GM23248 (cell line): ENCODE results near the gene TMEM184C. TPM values are rescaled to one million over a fixed set of nuclear protein-coding genes. Genes with fewer than 3 reads are reported as not detected.

ENCODE experiments used
- DNase-seq: peaks from one replicate; pipeline ENCODE4 v3.0.0-alpha.2; 2015
- H2AFZ ChIP-seq: fragments of 200-600 bp; sonication (generic); 2 replicates; pipeline ENCODE4 v1.6.1; 2016; ENCODE audit warnings: antibody characterized with exemption
- H3F3A ChIP-seq: fragments of 200-600 bp; sonication (generic); 2 replicates; pipeline ENCODE4 v1.6.1; 2016; ENCODE audit warnings: mild to moderate bottlenecking, antibody characterized with exemption, mixed run types; ENCODE audit not compliant: insufficient read depth
- H3K27ac ChIP-seq: fragments of 200-600 bp; sonication (generic); 2 replicates; pipeline ENCODE4 v1.5.1; 2016; ENCODE audit warnings: mild to moderate bottlenecking
- H3K27me3 ChIP-seq: fragments of 200-600 bp; sonication (generic); replicated peaks from 2 replicates; pipeline ENCODE4 v1.6.1; 2016; ENCODE audit warnings: mild to moderate bottlenecking; ENCODE audit not compliant: insufficient read depth
- H3K36me3 ChIP-seq: fragments of 200-600 bp; sonication (generic); 2 replicates; pipeline ENCODE4 v1.6.1; 2016; ENCODE audit warnings: low read depth, mild to moderate bottlenecking
- H3K4me1 ChIP-seq: fragments of 200-600 bp; sonication (generic); 2 replicates; pipeline ENCODE4 v1.6.1; 2016; ENCODE audit warnings: mild to moderate bottlenecking; ENCODE audit not compliant: insufficient read depth
- H3K4me2 ChIP-seq: fragments of 200-600 bp; sonication (generic); one replicate; pipeline ENCODE4 v1.6.1; 2016; ENCODE audit warnings: mild to moderate bottlenecking; ENCODE audit not compliant: unreplicated experiment
- H3K4me3 ChIP-seq: fragments of 200-600 bp; sonication (generic); 2 replicates; pipeline ENCODE4 v1.5.1; 2016; ENCODE audit warnings: mild to moderate bottlenecking
- H3K79me2 ChIP-seq: fragments of 200-600 bp; sonication (generic); 2 replicates; pipeline ENCODE4 v1.6.1; 2016; ENCODE audit warnings: mild to moderate bottlenecking; ENCODE audit not compliant: insufficient read depth
- H3K9ac ChIP-seq: fragments of 200-600 bp; sonication (generic); 2 replicates; pipeline ENCODE4 v1.6.1; 2016; ENCODE audit warnings: mild to moderate bottlenecking
- H3K9me2 ChIP-seq: fragments of 200-600 bp; sonication (generic); 2 replicates; pipeline ENCODE4 v1.6.1; 2016; ENCODE audit warnings: mixed run types, mild to moderate bottlenecking, moderate library complexity; ENCODE audit not compliant: insufficient read depth
- H3K9me3 ChIP-seq: fragments of 200-600 bp; sonication (generic); one replicate; pipeline ENCODE4 v1.6.1; 2017; ENCODE audit warnings: low read depth
- H4K20me1 ChIP-seq: fragments of 200-600 bp; sonication (generic); 2 replicates; pipeline ENCODE4 v1.6.0; 2016; ENCODE audit not compliant: insufficient read depth
- EZH2 ChIP-seq: fragments of 200-600 bp; sonication (generic); IDR thresholded peaks from 2 replicates; pipeline ENCODE4 v1.6.1; 2018; ENCODE audit warnings: antibody characterized with exemption, mild to moderate bottlenecking; ENCODE audit not compliant: insufficient read depth, poor library complexity, severe bottlenecking
- EZH2phosphoT487 ChIP-seq: fragments of 200-600 bp; sonication (generic); IDR thresholded peaks from 2 replicates; pipeline ENCODE4 v1.6.1; 2018; ENCODE audit warnings: antibody characterized with exemption, moderate library complexity, mild to moderate bottlenecking, low read depth; ENCODE audit not compliant: insufficient read depth
- WGBS, 2 experiments: methylation state at CpG; one replicate each; pipeline ENCODE4 v1.1.6; 2015 to 2017; ENCODE audit warnings: low lambda C conversion rate in 2 of 2, low coverage in 1 of 2; ENCODE audit errors: missing lambda C conversion rate in 2 of 2; 5-methylcytosine and 5-hydroxymethylcytosine counted together
- in situ Hi-C: fragments of 300-500 bp; cut with MboI; formaldehyde crosslinking; loops from 2 replicates; pipeline ENCODE4 v1.15.0; 2020
- polyA plus RNA-seq: library from polyadenylated mRNA; unstranded; fragments of >200 nt; fragmentation: Nextera tagmentation; extraction: Ambion mirVana; gene quantifications from 2 replicates; pipeline ENCODE4 v1.2.1, GENCODE V29; 2016
- total RNA-seq: library from RNA; depleted of rRNA; stranded (reverse); fragments of >200 nt; shearing (Covaris generic); gene quantifications from 2 replicates; pipeline ENCODE4 v1.2.3, GENCODE V29; 2014

Gene TMEM184C
- total and polyA plus RNA-seq, 2 experiments from 2014 or later = 26.2 to 36.5 TPM

GRCh38 chr4:147620315-147620714, 3.1 kb downstream of the TMEM184C start:
- Histone ChIP-seq H3F3A (no peaks in the 10 kb centered on the region), H3K4me3 (no peak overlapping the region), H3K9me3 (no peaks in the 10 kb centered on the region), H3K27me3 (no peaks in the 10 kb centered on the region), H2AFZ (no peak overlapping the region), H3K4me2 (no peak overlapping the region), H3K9ac (no peak overlapping the region), H3K36me3 (peaks cover 14% of the 10 kb centered on the region), H3K4me1 (peaks cover 9% of the 10 kb centered on the region), H3K9me2 (no peaks in the 10 kb centered on the region), H4K20me1 (no peaks in the 10 kb centered on the region), H3K79me2 (peaks cover 59% of the 10 kb centered on the region), H3K27ac (no peak overlapping the region)
- no peak for DNase-seq
- in situ Hi-C loops = no loop called here
- no peak for TF ChIP-seq EZH2phosphoT487
- TF ChIP-seq EZH2 = no peak
- WGBS, 2 experiments = 97 to 100% methylated on average over 2 of the region's 2 CpGs

GRCh38 chr4:147625733-147626132, 8.5 kb downstream of the TMEM184C start:
- WGBS, 2 experiments = 83% methylated on average over 6 of the region's 6 CpGs
- Histone ChIP-seq H3K36me3 (peaks cover 40% of the 10 kb centered on the region), H3K9me3 (no peaks in the 10 kb centered on the region), H3K9ac (no peak overlapping the region), H3K79me2 (peaks cover 26% of the 10 kb centered on the region), H3K9me2 (no peaks in the 10 kb centered on the region), H3K27me3 (no peaks in the 10 kb centered on the region), H3K27ac (no peak overlapping the region), H3K4me2 (no peak overlapping the region), H4K20me1 (no peaks in the 10 kb centered on the region), H3K4me1 (peaks cover 14% of the 10 kb centered on the region), H3K4me3 (no peak overlapping the region), H3F3A (0 out of 2 replicates have a peak, but pooled peaks cover 6% of the 10 kb centered on the region), H2AFZ (no peak overlapping the region)
- in situ Hi-C loops = no loop called here
- TF ChIP-seq EZH2 (no peak), EZH2phosphoT487 (no peak)
- DNase-seq = no peak

- peaks cover 50% of the 10 kb centered on the region for H3K36me3 ChIP-seq
- 0 out of 2 replicates have a peak, but pooled peaks cover 6% of the 10 kb centered on the region for H3F3A ChIP-seq
- no peak for TF ChIP-seq EZH2
- no peak for TF ChIP-seq EZH2phosphoT487
- no peak overlapping the region for H3K4me2 ChIP-seq
- no peaks in the 10 kb centered on the region for H3K9me3 ChIP-seq
- no peaks in the 10 kb centered on the region for H3K27me3 ChIP-seq
- WGBS, 2 experiments = 98 to 100% methylated on average over 4 of the region's 4 CpGs
- no peaks in the 10 kb centered on the region for H3K9me2 ChIP-seq
- no peak overlapping the region for H3K4me3 ChIP-seq
- H3K4me1 ChIP-seq = peaks cover 14% of the 10 kb centered on the region
- peaks cover 14% of the 10 kb centered on the region for H3K79me2 ChIP-seq
- H4K20me1 ChIP-seq = no peaks in the 10 kb centered on the region
- in situ Hi-C loops = no loop called here
- H2AFZ ChIP-seq = no peak overlapping the region
- no peak overlapping the region for H3K9ac ChIP-seq
- no peak overlapping the region for H3K27ac ChIP-seq
- DNase-seq = no peak
Observed at GRCh38 chr4:147626903-147627302, 9.7 kb downstream of the TMEM184C start.

- Histone ChIP-seq H3K27ac (no peak overlapping the region), H3K9ac (no peak overlapping the region), H3K9me2 (no peaks in the 10 kb centered on the region), H3K4me3 (no peak overlapping the region), H3K9me3 (no peaks in the 10 kb centered on the region), H3K79me2 (no peaks in the 10 kb centered on the region; the same call in 1 of the 2 replicates), H3K4me2 (no peak overlapping the region), H3K36me3 (peaks cover 50% of the 10 kb centered on the region), H3K27me3 (no peaks in the 10 kb centered on the region), H3K4me1 (peaks cover 14% of the 10 kb centered on the region), H2AFZ (no peak overlapping the region), H4K20me1 (no peaks in the 10 kb centered on the region), H3F3A (0 out of 2 replicates have a peak, but pooled peaks cover 6% of the 10 kb centered on the region)
- TF ChIP-seq EZH2 (no peak), EZH2phosphoT487 (no peak)
- in situ Hi-C loops = no loop called here
- DNase-seq = no peak
- WGBS, 2 experiments = 63 to 74% methylated on average over 3 of the region's 3 CpGs
Observed at GRCh38 chr4:147628415-147628814, 11.2 kb downstream of the TMEM184C start.
